Stimulated activated naive CD4-positive, alpha-beta T cell (primary cell): ENCODE data around the gene NOXO1.
A peak's percentile ranks its signal among the peaks of the same experiment; 100 is the strongest.

Experiments
- DNase-seq, 6 experiments: peaks; one replicate each; lab custom pipeline; 2025; lab: John Stamatoyannopoulos, UW

The NOXO1 gene

GRCh38 chr16:1997494-1998359, 16.5 kb upstream of the NOXO1 start:
- no peak for DNase-seq

- DNase-seq = peak in 1 of 6 experiments; percentile 32
Observed at GRCh38 chr16:1993731-1994131, 12.5 kb upstream of the NOXO1 start.

GRCh38 chr16:1992704-1993317, 11.5 kb upstream of the NOXO1 start:
- peak in 2 of 6 experiments; percentile 43 to 48 for DNase-seq

GRCh38 chr16:1991948-1992703, 10.9 kb upstream of the NOXO1 start:
- peak; percentile 91 to 100 (median 97) for DNase-seq

GRCh38 chr16:1991588-1991947, 10.3 kb upstream of the NOXO1 start:
- DNase-seq = no peak

GRCh38 chr16:1991135-1991551, 9.9 kb upstream of the NOXO1 start:
- DNase-seq = peak; percentile 13 to 49 (median 38)

GRCh38 chr16:1990351-1991134, 9.3 kb upstream of the NOXO1 start:
- DNase-seq = peak in 4 of 6 experiments; percentile 15 to 40 (median 28)

- DNase-seq = no peak
Observed at GRCh38 chr16:1990101-1990350, 8.8 kb upstream of the NOXO1 start.

GRCh38 chr16:1989209-1990100, 8.2 kb upstream of the NOXO1 start, which contains the start of gene SYNGR3:
SYNGR3 (plus strand) TSS chr16:1989970; CDS start chr16:1990103, 133 bp downstream.
- peak in 1 of 6 experiments; percentile 12 for DNase-seq

GRCh38 chr16:1987198-1987597, 5.9 kb upstream of the NOXO1 start:
- DNase-seq = no peak

GRCh38 chr16:1985466-1986150, 4.3 kb upstream of the NOXO1 start:
- DNase-seq = no peak

- DNase-seq = peak in 4 of 6 experiments; percentile 40 to 58 (median 43)
Observed at GRCh38 chr16:1984347-1985225, 3.3 kb upstream of the NOXO1 start.

- peak in 5 of 6 experiments; percentile 15 to 58 (median 46) for DNase-seq
Observed at GRCh38 chr16:1983544-1984346, 2.5 kb upstream of the NOXO1 start, which contains the start of gene GFER. GFER (plus strand) TSS chr16:1984193; CDS start chr16:1984219, 26 bp downstream.

- DNase-seq = no peak
Observed at GRCh38 chr16:1982991-1983543, 1.8 kb upstream of the NOXO1 start.

GRCh38 chr16:1982013-1982433, 754 bp upstream of the NOXO1 start:
- no peak for DNase-seq

GRCh38 chr16:1980770-1981087, 540 bp downstream of the NOXO1 start:
- no peak for DNase-seq

- no peak for DNase-seq
Observed at GRCh38 chr16:1980030-1980769, 1.1 kb downstream of the NOXO1 start.
